H9 (cell line): ENCODE data around the gene PRRT1B. TPM values are rescaled to one million over a fixed set of nuclear protein-coding genes. Genes with fewer than 3 reads are reported as not detected.

Source experiments
- DNase-seq: peaks from one replicate; pipeline ENCODE4 v3.0.0-alpha.2; 2017
- H2AFZ ChIP-seq: one replicate; pipeline ENCODE4 v1.6.1; 2013; ENCODE audit warnings: mild to moderate bottlenecking, low read length, control low read depth, moderate library complexity
- H2AK5ac ChIP-seq: 2 replicates; pipeline ENCODE4 v1.6.1; 2013; ENCODE audit warnings: low read length, control low read depth, mixed read lengths; ENCODE audit not compliant: insufficient read length
- H2BK120ac ChIP-seq: one replicate; pipeline ENCODE4 v1.6.1; 2013; ENCODE audit warnings: low read depth, mild to moderate bottlenecking, low read length, control low read depth, inconsistent platforms; ENCODE audit not compliant: poor library complexity, severe bottlenecking
- H2BK12ac ChIP-seq: 2 replicates; pipeline ENCODE4 v1.6.1; 2013; ENCODE audit warnings: low read length, control low read depth, mixed read lengths, low read depth; ENCODE audit not compliant: insufficient read length
- H2BK15ac ChIP-seq: 2 replicates; pipeline ENCODE4 v1.6.1; 2013; ENCODE audit warnings: low read depth, low read length, control low read depth
- H2BK20ac ChIP-seq: one replicate; pipeline ENCODE4 v1.6.1; 2013; ENCODE audit warnings: low read depth, mild to moderate bottlenecking, low read length, control low read depth, inconsistent platforms; ENCODE audit not compliant: poor library complexity, severe bottlenecking
- H2BK5ac ChIP-seq: 2 replicates; pipeline ENCODE4 v1.6.1; 2013; ENCODE audit warnings: low read length, control low read depth, mixed read lengths; ENCODE audit not compliant: insufficient read length
- H3K14ac ChIP-seq: 2 replicates; pipeline ENCODE4 v1.6.1; 2013; ENCODE audit warnings: low read length, control low read depth; ENCODE audit not compliant: insufficient read depth
- H3K18ac ChIP-seq: 2 replicates; pipeline ENCODE4 v1.6.1; 2013; ENCODE audit warnings: low read depth, mild to moderate bottlenecking, mixed read lengths, low read length, control low read depth; ENCODE audit not compliant: insufficient read length
- H3K23ac ChIP-seq: 2 replicates; pipeline ENCODE4 v1.6.1; 2013; ENCODE audit warnings: low read length, control low read depth, mixed read lengths, low read depth; ENCODE audit not compliant: insufficient read length
- H3K23me2 ChIP-seq: 2 replicates; pipeline ENCODE4 v1.6.1; 2013; ENCODE audit warnings: low read depth, mild to moderate bottlenecking, mixed read lengths, low read length, control low read depth; ENCODE audit not compliant: insufficient read length, poor library complexity, severe bottlenecking
- H3K27ac ChIP-seq: 2 replicates; pipeline ENCODE4 v1.5.1; 2013; ENCODE audit warnings: low read length, control low read depth, mixed read lengths, low read depth; ENCODE audit not compliant: insufficient read length
- H3K27me3 ChIP-seq: 2 replicates; pipeline ENCODE4 v1.6.1; 2013; ENCODE audit warnings: low read length, control low read depth, inconsistent platforms; ENCODE audit not compliant: insufficient read depth
- H3K4ac ChIP-seq: 2 replicates; pipeline ENCODE4 v1.6.1; 2013; ENCODE audit warnings: low read depth, mild to moderate bottlenecking, control low read depth, inconsistent platforms, low read length, moderate library complexity
- H3K4me1 ChIP-seq: 2 replicates; pipeline ENCODE4 v1.6.1; 2013; ENCODE audit warnings: low read length, control low read depth, inconsistent platforms; ENCODE audit not compliant: insufficient read depth
- H3K4me2 ChIP-seq: 2 replicates; pipeline ENCODE4 v1.6.1; 2013; ENCODE audit warnings: low read length, control low read depth, mixed read lengths; ENCODE audit not compliant: insufficient read length, insufficient read depth
- H3K56ac ChIP-seq: 2 replicates; pipeline ENCODE4 v1.6.1; 2013; ENCODE audit warnings: low read depth, mild to moderate bottlenecking, mixed read lengths, low read length, control low read depth; ENCODE audit not compliant: insufficient read length
- H3K79me1 ChIP-seq: 2 replicates; pipeline ENCODE4 v1.6.1; 2013; ENCODE audit warnings: low read depth, mild to moderate bottlenecking, moderate library complexity, low read length, control low read depth, inconsistent platforms; ENCODE audit not compliant: insufficient read depth, poor library complexity, severe bottlenecking
- H3K79me2 ChIP-seq: 2 replicates; pipeline ENCODE4 v1.6.1; 2013; ENCODE audit warnings: low read length, control low read depth, inconsistent platforms; ENCODE audit not compliant: insufficient read depth
- H3K9ac ChIP-seq: 2 replicates; pipeline ENCODE4 v1.6.1; 2013; ENCODE audit warnings: low read length, control low read depth, mixed read lengths; ENCODE audit not compliant: insufficient read length; ENCODE audit errors: extremely low read depth
- H3K9me3 ChIP-seq: one replicate; pipeline ENCODE4 v1.6.1; 2013; ENCODE audit warnings: low read depth, low read length, inconsistent platforms; ENCODE audit not compliant: control insufficient read depth
- H3T11ph ChIP-seq: one replicate; pipeline ENCODE4 v1.6.1; 2013; ENCODE audit warnings: mild to moderate bottlenecking, low read length, control low read depth, inconsistent platforms
- H4K20me1 ChIP-seq: one replicate; pipeline ENCODE4 v1.6.1; 2013; ENCODE audit not compliant: control insufficient read depth, insufficient read length, insufficient read depth
- H4K5ac ChIP-seq: 2 replicates; pipeline ENCODE4 v1.6.1; 2013; ENCODE audit warnings: low read depth, mild to moderate bottlenecking, mixed read lengths, low read length, control low read depth; ENCODE audit not compliant: insufficient read length
- H4K8ac ChIP-seq: replicated peaks from 2 replicates; pipeline ENCODE4 v1.6.1; 2013; ENCODE audit warnings: low read length, control low read depth, mixed read lengths, low read depth; ENCODE audit not compliant: insufficient read length
- H4K91ac ChIP-seq: 2 replicates; pipeline ENCODE4 v1.6.1; 2013; ENCODE audit warnings: low read depth, mild to moderate bottlenecking, moderate library complexity, mixed read lengths, low read length, control low read depth; ENCODE audit not compliant: insufficient read length
- H3K27ac Mint-ChIP-seq, 3 experiments: 2 replicates in 2 of 3; 3 replicates in 1 of 3; pipeline ENCODE4 v1.8.0; 2020 to 2021; ENCODE audit warnings: mixed read lengths in 3 of 3, mild to moderate bottlenecking in 1 of 3, moderate library complexity in 1 of 3
- H3K27me3 Mint-ChIP-seq: 2 replicates; pipeline ENCODE4 v1.8.0; 2021; ENCODE audit warnings: low read depth, mild to moderate bottlenecking, moderate library complexity, mixed read lengths
- H3K36me3 Mint-ChIP-seq, 3 experiments: 2 replicates in 2 of 3; 3 replicates in 1 of 3; pipeline ENCODE4 v1.8.0; 2020 to 2021; ENCODE audit warnings: low read depth in 3 of 3, mixed read lengths in 3 of 3; ENCODE audit not compliant: insufficient read depth in 1 of 3
- H3K4me1 Mint-ChIP-seq, 2 experiments: 2 replicates each; pipeline ENCODE4 v1.8.0; 2020; ENCODE audit warnings: mixed read lengths in 2 of 2
- H3K4me3 Mint-ChIP-seq, 2 experiments: 2 replicates in 1 of 2; 3 replicates in 1 of 2; pipeline ENCODE4 v1.8.0; 2020 to 2021; ENCODE audit warnings: mild to moderate bottlenecking in 2 of 2, mixed read lengths in 2 of 2, moderate library complexity in 1 of 2
- H3K9me3 Mint-ChIP-seq, 2 experiments: 2 replicates in 1 of 2; 3 replicates in 1 of 2; pipeline ENCODE4 v1.8.0; 2020; ENCODE audit warnings: mild to moderate bottlenecking in 2 of 2, mixed read lengths in 2 of 2, moderate library complexity in 1 of 2
- CTCF ChIP-seq: fragments of 200-600 bp; sonication (generic); conservative IDR thresholded peaks from 3 replicates; pipeline ENCODE4 v1.8.0; 2021; ENCODE audit warnings: antibody characterized with exemption, mild to moderate bottlenecking
- WGBS: extraction: QIAGEN DNeasy Blood & Tissue Kit; methylation state at CpG from one replicate; pipeline ENCODE4 v1.1.7; 2013; ENCODE audit warnings: missing lambda C conversion rate, low lambda C conversion rate, mixed read lengths; ENCODE audit not compliant: insufficient read length; ENCODE audit errors: extremely low coverage; 5-methylcytosine and 5-hydroxymethylcytosine counted together
- total RNA-seq: library from RNA; stranded (reverse); gene quantifications from 2 replicates; pipeline ENCODE4 v1.2.1, GENCODE V29; 2021

Gene PRRT1B
- total RNA-seq, 1 experiment from 2014 or later = 1.0 TPM

GRCh38 chr9:131596430-131596743, 51.1 kb downstream of the PRRT1B start:
- Histone ChIP-seq H3K18ac (no peak overlapping the region), H2BK12ac (no peak overlapping the region), H2BK5ac (no peak overlapping the region), H3K56ac (no peak overlapping the region), H3K9ac (no peak overlapping the region), H3K4me2 (no peak overlapping the region), H2BK20ac (no peak overlapping the region), H2BK15ac (no peak overlapping the region), H4K8ac (no peak overlapping the region), H4K91ac (no peak overlapping the region), H3K27me3 (no peaks in the 10 kb centered on the region), H4K20me1 (no peaks in the 10 kb centered on the region), H3K4me1 (no peaks in the 10 kb centered on the region), H3K79me1 (no peaks in the 10 kb centered on the region), H3K27ac (no peak overlapping the region), H2AK5ac (no peak overlapping the region), H3K79me2 (no peaks in the 10 kb centered on the region), H4K5ac (no peak overlapping the region), H3K14ac (no peak overlapping the region), H3K23ac (no peak overlapping the region), H3K4ac (no peak overlapping the region), H2BK120ac (no peak overlapping the region), H3T11ph (no peak overlapping the region), H2AFZ (no peak overlapping the region), H3K9me3 (no peaks in the 10 kb centered on the region), H3K23me2 (no peaks in the 10 kb centered on the region)
- Mint-ChIP-seq H3K27ac (no peak overlapping the region), H3K4me3 (no peak overlapping the region), H3K4me1 (peaks cover 0 to under 1% of the 10 kb centered on the region in 2 experiments; a peak in 2 of 4 replicates), H3K9me3 (no peaks in the 10 kb centered on the region), H3K36me3 (peaks cover 3 to 38% (median 28%) of the 10 kb centered on the region in 3 experiments; a peak in 6 of 7 replicates), H3K27me3 (no peaks in the 10 kb centered on the region)
- WGBS = no CpG with 5 or more reads among the region's 4 CpGs
- DNase-seq = no peak
- no peak for TF ChIP-seq CTCF
